WTC11 (cell line): ENCODE data around the gene TNRC6C. TPM values are rescaled to one million over a fixed set of nuclear protein-coding genes. Genes with fewer than 3 reads are reported as not detected.

Experiments used
- ATAC-seq: fragments of 200-7000 bp; cut with Tn5 transposase; 2 replicates; pipeline ENCODE4 v1.10.0; 2021; ENCODE audit warnings: mild to moderate bottlenecking, moderate library complexity
- CTCF ChIA-PET: fragments of 300-600 bp; sonication (Branson Sonifier 250); formaldehyde crosslinking; loops from one replicate; lab custom pipeline; 2021; ENCODE audit warnings: antibody characterized with exemption; lab: Charles Lee
- POLR2A ChIA-PET: fragments of 350-600 bp; sonication (Branson Sonifier 250); formaldehyde crosslinking; loops from one replicate; lab custom pipeline; 2021; ENCODE audit warnings: antibody characterized with exemption; lab: Charles Lee
- DNase-seq: peaks from one replicate; pipeline ENCODE4 v3.0.0; 2021; ENCODE audit warnings: low spot score
- H3K27ac Mint-ChIP-seq: 2 replicates; pipeline ENCODE4 v1.8.0; 2021; ENCODE audit warnings: mixed read lengths
- H3K27me3 Mint-ChIP-seq: 2 replicates; pipeline ENCODE4 v1.8.0; 2021; ENCODE audit warnings: low read depth, mild to moderate bottlenecking, moderate library complexity, mixed read lengths
- H3K36me3 Mint-ChIP-seq: 2 replicates; pipeline ENCODE4 v1.8.0; 2021; ENCODE audit warnings: mixed read lengths
- H3K4me1 Mint-ChIP-seq: 2 replicates; pipeline ENCODE4 v1.8.0; 2022; ENCODE audit warnings: mixed read lengths
- H3K4me3 Mint-ChIP-seq: 2 replicates; pipeline ENCODE4 v1.8.0; 2021; ENCODE audit warnings: mild to moderate bottlenecking, moderate library complexity, mixed read lengths
- H3K9me3 Mint-ChIP-seq: 2 replicates; pipeline ENCODE4 v1.8.0; 2021; ENCODE audit warnings: mixed read lengths
- CREB1 ChIP-seq: sonication (generic); formaldehyde crosslinking; IDR thresholded peaks from 2 replicates; pipeline ENCODE4 v1.8.0; 2023; ENCODE audit warnings: mild to moderate bottlenecking, missing genetic modification reagents
- CREM ChIP-seq: sonication (generic); formaldehyde crosslinking; IDR thresholded peaks from 2 replicates; pipeline ENCODE4 v1.8.1; 2022; ENCODE audit warnings: mild to moderate bottlenecking, missing genetic modification reagents, moderate library complexity
- ELF4 ChIP-seq: sonication (generic); formaldehyde crosslinking; IDR thresholded peaks from 2 replicates; pipeline ENCODE4 v1.8.1; 2022; ENCODE audit warnings: low read depth, mild to moderate bottlenecking, moderate library complexity, missing genetic modification reagents
- FOXJ3 ChIP-seq: sonication (generic); formaldehyde crosslinking; IDR thresholded peaks from 2 replicates; pipeline ENCODE4 v1.9.0; 2021; ENCODE audit warnings: missing genetic modification reagents, mild to moderate bottlenecking, borderline replicate concordance
- GABPB1 ChIP-seq: sonication (generic); formaldehyde crosslinking; IDR thresholded peaks from 2 replicates; pipeline ENCODE4 v1.8.1; 2023; ENCODE audit warnings: mild to moderate bottlenecking, missing genetic modification reagents
- NFE2L1 ChIP-seq: sonication (generic); formaldehyde crosslinking; IDR thresholded peaks from 2 replicates; pipeline ENCODE4 v1.8.1; 2023; ENCODE audit warnings: missing genetic modification reagents
- NFYB ChIP-seq: sonication (generic); formaldehyde crosslinking; conservative IDR thresholded peaks from 2 replicates; pipeline ENCODE4 v1.8.0; 2022; ENCODE audit warnings: low read depth, missing genetic modification reagents
- PRRX2 ChIP-seq: fragments of 250-450 bp; sonication (Bioruptor Pico); IDR thresholded peaks from 2 replicates; pipeline ENCODE4 v1.8.0; 2021; ENCODE audit warnings: mild to moderate bottlenecking
- RORB ChIP-seq: fragments of 250-450 bp; sonication (Bioruptor Pico); IDR thresholded peaks from 2 replicates; pipeline ENCODE4 v1.9.0; 2021; ENCODE audit warnings: mild to moderate bottlenecking
- SMAD3 ChIP-seq: sonication (generic); formaldehyde crosslinking; IDR thresholded peaks from 2 replicates; pipeline ENCODE4 v1.8.0; 2022; ENCODE audit warnings: missing genetic modification reagents, mild to moderate bottlenecking, borderline replicate concordance
- SMAD4 ChIP-seq: sonication (generic); formaldehyde crosslinking; IDR thresholded peaks from 2 replicates; pipeline ENCODE4 v1.8.0; 2022; ENCODE audit warnings: mild to moderate bottlenecking, missing genetic modification reagents
- ZNF396 ChIP-seq: fragments of 250-450 bp; sonication (Bioruptor Pico); IDR thresholded peaks from 2 replicates; pipeline ENCODE4 v1.8.0; 2021; ENCODE audit warnings: mild to moderate bottlenecking, moderate library complexity, borderline replicate concordance
- ZNF671 ChIP-seq: fragments of 250-450 bp; sonication (Bioruptor Pico); IDR thresholded peaks from 2 replicates; pipeline ENCODE4 v1.8.0; 2021; ENCODE audit warnings: mild to moderate bottlenecking
- total RNA-seq: library from RNA; stranded (reverse); gene quantifications from 3 replicates; pipeline ENCODE4 v1.2.3, GENCODE V29; 2021
- TF ChIP-seq, protein P1 (sequence below): sonication (generic); formaldehyde crosslinking; IDR thresholded peaks from 2 replicates; pipeline ENCODE4 v1.8.0; 2022; ENCODE audit warnings: missing genetic modification reagents
- TF ChIP-seq, protein P2 (sequence below): sonication (generic); formaldehyde crosslinking; IDR thresholded peaks from 2 replicates; pipeline ENCODE4 v1.8.0; 2022; ENCODE audit warnings: mild to moderate bottlenecking, missing genetic modification reagents
- TF ChIP-seq, protein P3 (sequence below): sonication (generic); formaldehyde crosslinking; IDR thresholded peaks from 2 replicates; pipeline ENCODE4 v1.8.1; 2023; ENCODE audit warnings: mild to moderate bottlenecking, missing genetic modification reagents
- TF ChIP-seq, protein P4 (sequence below): sonication (generic); formaldehyde crosslinking; IDR thresholded peaks from 2 replicates; pipeline ENCODE4 v1.8.0; 2022; ENCODE audit warnings: mild to moderate bottlenecking, missing genetic modification reagents
- TF ChIP-seq, protein P5 (sequence below): sonication (generic); formaldehyde crosslinking; IDR thresholded peaks from 2 replicates; pipeline ENCODE4 v1.8.1; 2022; ENCODE audit warnings: mild to moderate bottlenecking, missing genetic modification reagents, moderate library complexity, borderline replicate concordance
- TF ChIP-seq, protein P6 (sequence below): sonication (generic); formaldehyde crosslinking; IDR thresholded peaks from 2 replicates; pipeline ENCODE4 v1.8.1; 2023; ENCODE audit warnings: mild to moderate bottlenecking, missing genetic modification reagents, borderline replicate concordance
- TF ChIP-seq, protein P7 (sequence below): fragments of 200-600 bp; IDR thresholded peaks from 2 replicates; pipeline ENCODE4 v1.8.0; 2022; ENCODE audit warnings: antibody characterized with exemption
- TF ChIP-seq, protein P8 (sequence below): fragments of 250-450 bp; sonication (Bioruptor Pico); IDR thresholded peaks from 2 replicates; pipeline ENCODE4 v2.1.2; 2022; ENCODE audit warnings: mild to moderate bottlenecking, moderate library complexity

The TNRC6C gene
- total RNA-seq, 1 experiment from 2014 or later, result 52.3 TPM

DNA sequence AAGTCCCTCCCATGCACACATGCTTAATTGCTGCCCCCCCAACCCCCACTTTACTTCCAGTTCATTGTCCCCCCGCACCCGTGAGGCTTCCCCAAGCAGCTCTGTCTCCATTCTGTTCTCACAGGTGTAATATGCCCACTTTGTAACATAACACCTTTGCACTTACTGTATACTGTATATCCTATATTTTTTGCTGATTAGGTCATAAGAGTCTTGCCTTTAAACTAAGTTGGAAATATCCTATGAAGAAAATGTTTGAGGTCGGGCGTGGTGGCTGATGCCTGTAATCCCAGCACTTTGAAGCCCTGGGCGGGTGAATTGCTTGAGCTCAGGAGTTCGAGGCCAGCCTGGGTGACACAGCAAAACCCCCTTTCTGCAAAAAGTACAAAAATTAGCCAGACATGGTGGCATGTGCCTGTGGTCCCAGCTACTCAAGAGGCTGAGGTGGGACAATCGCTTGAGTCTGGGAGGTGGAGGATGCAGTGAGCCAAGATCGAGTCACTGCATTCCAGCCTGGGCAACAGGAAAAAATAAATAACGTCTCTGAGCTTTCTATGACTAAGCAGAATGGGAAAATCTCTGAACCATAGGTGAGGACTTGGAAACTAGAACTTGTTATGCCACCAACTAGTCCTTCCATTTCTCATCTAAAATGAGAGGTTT is 76.1 kb downstream of the TNRC6C start:
- ATAC-seq, result no peak
- H3K27ac Mint-ChIP-seq, result peak overlapping the region; percentile 50

DNA sequence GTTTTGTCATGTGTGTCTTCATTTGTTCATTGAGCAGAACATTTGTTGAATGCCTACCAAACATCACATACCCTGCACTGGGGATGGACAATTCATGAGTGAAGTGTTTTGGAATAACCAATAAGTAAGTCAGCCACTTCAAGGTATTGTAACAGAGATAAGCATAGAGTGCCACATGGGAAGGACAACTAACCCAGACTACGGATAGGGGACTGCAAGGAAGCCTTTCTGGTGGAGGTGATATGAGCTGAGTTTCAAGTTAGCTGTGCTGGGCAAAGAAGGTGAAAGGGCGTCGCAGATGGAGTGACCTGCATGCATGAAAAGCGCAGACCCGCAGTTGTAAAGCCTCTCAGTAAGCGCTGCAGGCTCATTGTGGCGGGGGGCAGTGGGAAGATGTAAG is 78.8 kb downstream of the TNRC6C start:
- ChIA-PET CTCF (interaction anchor here (1.6 kb wide), 1 partner anchor 18 kb away, joined by 5 read pairs; no protein-coding TSS in a partner anchor), POLR2A (no interaction called here)
- DNase-seq (no peak), ATAC-seq (no peak)
- peaks cover 54% of the 10 kb centered on the region for H3K36me3 Mint-ChIP-seq
- no peak overlapping the region for H3K4me3 Mint-ChIP-seq
- peaks cover 5% of the 10 kb centered on the region; the same call in 1 of the 2 replicates for H3K4me1 Mint-ChIP-seq
- no peaks in the 10 kb centered on the region for H3K27me3 Mint-ChIP-seq
- TF ChIP-seq GABPB1 (CRISPR knock-in tag), result no peak
- no peak for TF ChIP-seq NFE2L1
- TF ChIP-seq ZNF396 (CRISPR knock-in tag), result no peak
- no peak for TF ChIP-seq CREB1
- TF ChIP-seq ELF4 (CRISPR knock-in tag), result no peak
- TF ChIP-seq, protein P1, sequence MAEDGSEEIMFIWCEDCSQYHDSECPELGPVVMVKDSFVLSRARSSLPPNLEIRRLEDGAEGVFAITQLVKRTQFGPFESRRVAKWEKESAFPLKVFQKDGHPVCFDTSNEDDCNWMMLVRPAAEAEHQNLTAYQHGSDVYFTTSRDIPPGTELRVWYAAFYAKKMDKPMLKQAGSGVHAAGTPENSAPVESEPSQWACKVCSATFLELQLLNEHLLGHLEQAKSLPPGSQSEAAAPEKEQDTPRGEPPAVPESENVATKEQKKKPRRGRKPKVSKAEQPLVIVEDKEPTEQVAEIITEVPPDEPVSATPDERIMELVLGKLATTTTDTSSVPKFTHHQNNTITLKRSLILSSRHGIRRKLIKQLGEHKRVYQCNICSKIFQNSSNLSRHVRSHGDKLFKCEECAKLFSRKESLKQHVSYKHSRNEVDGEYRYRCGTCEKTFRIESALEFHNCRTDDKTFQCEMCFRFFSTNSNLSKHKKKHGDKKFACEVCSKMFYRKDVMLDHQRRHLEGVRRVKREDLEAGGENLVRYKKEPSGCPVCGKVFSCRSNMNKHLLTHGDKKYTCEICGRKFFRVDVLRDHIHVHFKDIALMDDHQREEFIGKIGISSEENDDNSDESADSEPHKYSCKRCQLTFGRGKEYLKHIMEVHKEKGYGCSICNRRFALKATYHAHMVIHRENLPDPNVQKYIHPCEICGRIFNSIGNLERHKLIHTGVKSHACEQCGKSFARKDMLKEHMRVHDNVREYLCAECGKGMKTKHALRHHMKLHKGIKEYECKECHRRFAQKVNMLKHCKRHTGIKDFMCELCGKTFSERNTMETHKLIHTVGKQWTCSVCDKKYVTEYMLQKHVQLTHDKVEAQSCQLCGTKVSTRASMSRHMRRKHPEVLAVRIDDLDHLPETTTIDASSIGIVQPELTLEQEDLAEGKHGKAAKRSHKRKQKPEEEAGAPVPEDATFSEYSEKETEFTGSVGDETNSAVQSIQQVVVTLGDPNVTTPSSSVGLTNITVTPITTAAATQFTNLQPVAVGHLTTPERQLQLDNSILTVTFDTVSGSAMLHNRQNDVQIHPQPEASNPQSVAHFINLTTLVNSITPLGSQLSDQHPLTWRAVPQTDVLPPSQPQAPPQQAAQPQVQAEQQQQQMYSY (CRISPR knock-in tag), result no peak
- TF ChIP-seq, protein P2, sequence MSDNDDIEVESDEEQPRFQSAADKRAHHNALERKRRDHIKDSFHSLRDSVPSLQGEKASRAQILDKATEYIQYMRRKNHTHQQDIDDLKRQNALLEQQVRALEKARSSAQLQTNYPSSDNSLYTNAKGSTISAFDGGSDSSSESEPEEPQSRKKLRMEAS (CRISPR knock-in tag), result no peak
- TF ChIP-seq CREM, result no peak
- TF ChIP-seq, protein P3, sequence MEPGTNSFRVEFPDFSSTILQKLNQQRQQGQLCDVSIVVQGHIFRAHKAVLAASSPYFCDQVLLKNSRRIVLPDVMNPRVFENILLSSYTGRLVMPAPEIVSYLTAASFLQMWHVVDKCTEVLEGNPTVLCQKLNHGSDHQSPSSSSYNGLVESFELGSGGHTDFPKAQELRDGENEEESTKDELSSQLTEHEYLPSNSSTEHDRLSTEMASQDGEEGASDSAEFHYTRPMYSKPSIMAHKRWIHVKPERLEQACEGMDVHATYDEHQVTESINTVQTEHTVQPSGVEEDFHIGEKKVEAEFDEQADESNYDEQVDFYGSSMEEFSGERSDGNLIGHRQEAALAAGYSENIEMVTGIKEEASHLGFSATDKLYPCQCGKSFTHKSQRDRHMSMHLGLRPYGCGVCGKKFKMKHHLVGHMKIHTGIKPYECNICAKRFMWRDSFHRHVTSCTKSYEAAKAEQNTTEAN (CRISPR knock-in tag), result no peak
- TF ChIP-seq, protein P4, sequence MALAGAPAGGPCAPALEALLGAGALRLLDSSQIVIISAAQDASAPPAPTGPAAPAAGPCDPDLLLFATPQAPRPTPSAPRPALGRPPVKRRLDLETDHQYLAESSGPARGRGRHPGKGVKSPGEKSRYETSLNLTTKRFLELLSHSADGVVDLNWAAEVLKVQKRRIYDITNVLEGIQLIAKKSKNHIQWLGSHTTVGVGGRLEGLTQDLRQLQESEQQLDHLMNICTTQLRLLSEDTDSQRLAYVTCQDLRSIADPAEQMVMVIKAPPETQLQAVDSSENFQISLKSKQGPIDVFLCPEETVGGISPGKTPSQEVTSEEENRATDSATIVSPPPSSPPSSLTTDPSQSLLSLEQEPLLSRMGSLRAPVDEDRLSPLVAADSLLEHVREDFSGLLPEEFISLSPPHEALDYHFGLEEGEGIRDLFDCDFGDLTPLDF (CRISPR knock-in tag), result no peak
- no peak for TF ChIP-seq RORB (CRISPR knock-in tag)
- no peak for TF ChIP-seq ZNF671 (CRISPR knock-in tag)
- TF ChIP-seq, protein P5, sequence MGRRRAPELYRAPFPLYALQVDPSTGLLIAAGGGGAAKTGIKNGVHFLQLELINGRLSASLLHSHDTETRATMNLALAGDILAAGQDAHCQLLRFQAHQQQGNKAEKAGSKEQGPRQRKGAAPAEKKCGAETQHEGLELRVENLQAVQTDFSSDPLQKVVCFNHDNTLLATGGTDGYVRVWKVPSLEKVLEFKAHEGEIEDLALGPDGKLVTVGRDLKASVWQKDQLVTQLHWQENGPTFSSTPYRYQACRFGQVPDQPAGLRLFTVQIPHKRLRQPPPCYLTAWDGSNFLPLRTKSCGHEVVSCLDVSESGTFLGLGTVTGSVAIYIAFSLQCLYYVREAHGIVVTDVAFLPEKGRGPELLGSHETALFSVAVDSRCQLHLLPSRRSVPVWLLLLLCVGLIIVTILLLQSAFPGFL (CRISPR knock-in tag), result no peak
- no peak for TF ChIP-seq SMAD4 (CRISPR knock-in tag)
- TF ChIP-seq, protein P6, sequence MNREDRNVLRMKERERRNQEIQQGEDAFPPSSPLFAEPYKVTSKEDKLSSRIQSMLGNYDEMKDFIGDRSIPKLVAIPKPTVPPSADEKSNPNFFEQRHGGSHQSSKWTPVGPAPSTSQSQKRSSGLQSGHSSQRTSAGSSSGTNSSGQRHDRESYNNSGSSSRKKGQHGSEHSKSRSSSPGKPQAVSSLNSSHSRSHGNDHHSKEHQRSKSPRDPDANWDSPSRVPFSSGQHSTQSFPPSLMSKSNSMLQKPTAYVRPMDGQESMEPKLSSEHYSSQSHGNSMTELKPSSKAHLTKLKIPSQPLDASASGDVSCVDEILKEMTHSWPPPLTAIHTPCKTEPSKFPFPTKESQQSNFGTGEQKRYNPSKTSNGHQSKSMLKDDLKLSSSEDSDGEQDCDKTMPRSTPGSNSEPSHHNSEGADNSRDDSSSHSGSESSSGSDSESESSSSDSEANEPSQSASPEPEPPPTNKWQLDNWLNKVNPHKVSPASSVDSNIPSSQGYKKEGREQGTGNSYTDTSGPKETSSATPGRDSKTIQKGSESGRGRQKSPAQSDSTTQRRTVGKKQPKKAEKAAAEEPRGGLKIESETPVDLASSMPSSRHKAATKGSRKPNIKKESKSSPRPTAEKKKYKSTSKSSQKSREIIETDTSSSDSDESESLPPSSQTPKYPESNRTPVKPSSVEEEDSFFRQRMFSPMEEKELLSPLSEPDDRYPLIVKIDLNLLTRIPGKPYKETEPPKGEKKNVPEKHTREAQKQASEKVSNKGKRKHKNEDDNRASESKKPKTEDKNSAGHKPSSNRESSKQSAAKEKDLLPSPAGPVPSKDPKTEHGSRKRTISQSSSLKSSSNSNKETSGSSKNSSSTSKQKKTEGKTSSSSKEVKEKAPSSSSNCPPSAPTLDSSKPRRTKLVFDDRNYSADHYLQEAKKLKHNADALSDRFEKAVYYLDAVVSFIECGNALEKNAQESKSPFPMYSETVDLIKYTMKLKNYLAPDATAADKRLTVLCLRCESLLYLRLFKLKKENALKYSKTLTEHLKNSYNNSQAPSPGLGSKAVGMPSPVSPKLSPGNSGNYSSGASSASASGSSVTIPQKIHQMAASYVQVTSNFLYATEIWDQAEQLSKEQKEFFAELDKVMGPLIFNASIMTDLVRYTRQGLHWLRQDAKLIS (CRISPR knock-in tag), result no peak
- TF ChIP-seq SMAD3 (CRISPR knock-in tag), result no peak
- TF ChIP-seq NFYB (CRISPR knock-in tag), result no peak
- TF ChIP-seq, protein P7, sequence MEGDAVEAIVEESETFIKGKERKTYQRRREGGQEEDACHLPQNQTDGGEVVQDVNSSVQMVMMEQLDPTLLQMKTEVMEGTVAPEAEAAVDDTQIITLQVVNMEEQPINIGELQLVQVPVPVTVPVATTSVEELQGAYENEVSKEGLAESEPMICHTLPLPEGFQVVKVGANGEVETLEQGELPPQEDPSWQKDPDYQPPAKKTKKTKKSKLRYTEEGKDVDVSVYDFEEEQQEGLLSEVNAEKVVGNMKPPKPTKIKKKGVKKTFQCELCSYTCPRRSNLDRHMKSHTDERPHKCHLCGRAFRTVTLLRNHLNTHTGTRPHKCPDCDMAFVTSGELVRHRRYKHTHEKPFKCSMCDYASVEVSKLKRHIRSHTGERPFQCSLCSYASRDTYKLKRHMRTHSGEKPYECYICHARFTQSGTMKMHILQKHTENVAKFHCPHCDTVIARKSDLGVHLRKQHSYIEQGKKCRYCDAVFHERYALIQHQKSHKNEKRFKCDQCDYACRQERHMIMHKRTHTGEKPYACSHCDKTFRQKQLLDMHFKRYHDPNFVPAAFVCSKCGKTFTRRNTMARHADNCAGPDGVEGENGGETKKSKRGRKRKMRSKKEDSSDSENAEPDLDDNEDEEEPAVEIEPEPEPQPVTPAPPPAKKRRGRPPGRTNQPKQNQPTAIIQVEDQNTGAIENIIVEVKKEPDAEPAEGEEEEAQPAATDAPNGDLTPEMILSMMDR, result no peak
- TF ChIP-seq, protein P8, sequence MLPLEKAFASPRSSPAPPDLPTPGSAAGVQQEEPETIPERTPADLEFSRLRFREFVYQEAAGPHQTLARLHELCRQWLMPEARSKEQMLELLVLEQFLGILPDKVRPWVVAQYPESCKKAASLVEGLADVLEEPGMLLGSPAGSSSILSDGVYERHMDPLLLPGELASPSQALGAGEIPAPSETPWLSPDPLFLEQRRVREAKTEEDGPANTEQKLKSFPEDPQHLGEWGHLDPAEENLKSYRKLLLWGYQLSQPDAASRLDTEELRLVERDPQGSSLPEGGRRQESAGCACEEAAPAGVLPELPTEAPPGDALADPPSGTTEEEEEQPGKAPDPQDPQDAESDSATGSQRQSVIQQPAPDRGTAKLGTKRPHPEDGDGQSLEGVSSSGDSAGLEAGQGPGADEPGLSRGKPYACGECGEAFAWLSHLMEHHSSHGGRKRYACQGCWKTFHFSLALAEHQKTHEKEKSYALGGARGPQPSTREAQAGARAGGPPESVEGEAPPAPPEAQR (CRISPR knock-in tag), result no peak
- peaks cover 5% of the 10 kb centered on the region for H3K9me3 Mint-ChIP-seq
- peak overlapping the region; percentile 22; the same call in 1 of the 2 replicates for H3K27ac Mint-ChIP-seq

More for the DNA sequence above, 76.1 kb downstream of the TNRC6C start:
- peaks cover 5% of the 10 kb centered on the region for H3K9me3 Mint-ChIP-seq
- H3K4me3 Mint-ChIP-seq, result no peak overlapping the region
- DNase-seq, result no peak
- TF ChIP-seq PRRX2 (CRISPR knock-in tag) (no peak), CREB1 (no peak), FOXJ3 (CRISPR knock-in tag) (no peak)
- TF ChIP-seq, all 79 proteins: peak for 0
- POLR2A ChIA-PET, result no interaction called here
- Mint-ChIP-seq H3K4me1 (peaks cover 2% of the 10 kb centered on the region; the same call in 1 of the 2 replicates), H3K36me3 (peaks cover 67% of the 10 kb centered on the region), H3K27me3 (no peaks in the 10 kb centered on the region)
- CTCF ChIA-PET, result interaction anchor here (1.9 kb wide), 1 partner anchor 50 kb away, joined by 4 read pairs; no protein-coding TSS in a partner anchor
